ENCODE measurements around the gene TIGIT.
"Not testable (repeated sequence)": the region's sequence is repeated elsewhere in the genome, so short reads cannot be mapped to it uniquely, and the experiment has no call there.

Gene TIGIT

DNA sequence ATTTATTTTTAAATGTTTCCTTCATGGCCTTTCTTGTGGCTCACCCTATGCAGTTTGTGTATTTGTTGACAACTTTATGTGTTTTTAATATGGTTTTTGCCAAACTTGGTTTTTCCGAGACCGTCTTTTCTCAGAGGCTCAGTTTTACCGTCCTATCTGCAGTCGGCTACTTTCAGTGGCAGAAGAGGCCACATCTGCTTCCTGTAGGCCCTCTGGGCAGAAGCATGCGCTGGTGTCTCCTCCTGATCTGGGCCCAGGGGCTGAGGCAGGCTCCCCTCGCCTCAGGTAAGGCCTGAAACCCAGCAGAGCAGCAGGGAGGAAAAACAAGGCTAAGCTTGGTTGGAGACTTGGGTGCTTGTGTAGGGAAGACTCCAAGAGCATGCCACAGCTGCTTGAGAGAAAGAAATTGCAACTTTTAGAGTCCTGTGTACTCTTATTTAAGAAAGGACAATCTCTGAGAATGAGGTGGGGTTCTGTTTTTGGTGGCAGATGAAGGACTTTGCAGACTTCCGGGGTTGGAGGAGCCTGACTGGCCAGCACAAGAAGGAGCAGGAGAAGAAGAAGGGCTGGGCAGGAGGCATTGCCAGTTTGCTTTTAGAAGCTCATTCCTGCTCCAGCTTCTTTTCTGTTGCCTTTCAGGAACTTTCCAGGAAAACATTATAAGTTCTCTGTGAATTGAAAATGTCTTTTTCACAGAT, at the start of gene TIGIT:
TSS of gene TIGIT (plus strand) at position 191 of the 698 bp plus-strand sequence. CDS start at position 225, 34 bp downstream.
- DNase-seq (ENCODE audit: extremely low spot score, insufficient read length, low read depth) (no peak), FAIRE-seq (no peak)

DNA sequence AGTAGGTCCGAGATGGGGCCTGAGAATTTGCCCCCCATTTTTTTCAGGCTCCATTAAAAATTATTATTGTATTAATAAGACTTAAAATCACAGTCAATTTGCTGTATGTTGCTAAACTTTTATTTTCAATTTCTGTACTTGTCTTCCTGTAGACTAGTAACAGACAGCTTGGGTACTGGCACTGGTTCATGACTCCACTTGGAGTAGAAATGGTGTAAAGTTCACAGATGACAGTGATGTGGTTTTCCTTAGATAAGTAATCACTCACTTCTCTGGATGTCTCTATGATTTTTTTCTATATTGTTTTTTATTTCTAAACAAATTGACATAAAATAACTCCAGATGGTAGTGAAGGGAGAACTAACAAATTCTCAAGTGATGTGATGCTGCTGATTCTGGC, 40.9 kb upstream of the TIGIT start:
- DNase-seq (ENCODE audit: extremely low spot score, insufficient read length, low read depth) (no peak), FAIRE-seq (no peak)

DNA sequence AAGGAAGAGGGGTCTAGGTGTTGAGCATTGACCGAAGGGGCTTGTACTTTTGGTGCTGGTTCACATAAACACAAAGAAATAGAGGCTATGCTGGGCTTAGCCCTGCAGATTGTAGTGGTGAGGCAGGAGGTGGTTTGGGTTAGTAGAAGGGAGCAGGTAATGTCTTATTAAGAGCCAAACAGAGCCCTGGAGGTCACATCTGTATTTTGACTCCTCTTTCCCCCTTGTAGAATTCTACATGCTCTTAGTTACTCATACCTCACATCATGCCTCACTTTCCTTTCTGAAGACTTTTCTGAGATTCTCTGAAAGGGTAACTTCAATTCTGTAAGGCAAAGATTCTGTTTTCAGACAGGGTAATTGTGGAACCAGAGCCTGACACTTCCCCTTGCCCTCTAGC, 40.3 kb upstream of the TIGIT start:
- DNase-seq (ENCODE audit: extremely low spot score, insufficient read length, low read depth) (no peak), FAIRE-seq (no peak)

DNA sequence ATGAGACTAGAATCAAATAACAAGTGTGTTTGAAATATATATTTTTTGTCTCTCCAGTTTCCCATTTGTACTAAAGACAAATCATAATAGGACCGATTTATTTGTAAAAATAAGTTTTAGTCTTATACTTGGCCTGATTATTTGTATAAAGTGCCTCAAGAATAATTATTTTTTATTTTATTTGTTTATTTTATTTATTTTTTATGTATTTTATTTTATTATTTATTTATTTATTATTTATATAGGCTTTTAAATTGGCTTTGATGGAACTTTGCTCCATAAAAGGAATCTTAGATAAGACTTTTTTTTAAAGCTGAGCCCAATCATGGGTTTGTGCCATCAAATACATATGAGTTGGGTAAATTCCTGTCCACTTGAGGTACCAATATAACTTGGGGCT, 34.3 kb upstream of the TIGIT start:
- no peak for FAIRE-seq
- no peak for DNase-seq (ENCODE audit: extremely low spot score, insufficient read length, low read depth)

DNA sequence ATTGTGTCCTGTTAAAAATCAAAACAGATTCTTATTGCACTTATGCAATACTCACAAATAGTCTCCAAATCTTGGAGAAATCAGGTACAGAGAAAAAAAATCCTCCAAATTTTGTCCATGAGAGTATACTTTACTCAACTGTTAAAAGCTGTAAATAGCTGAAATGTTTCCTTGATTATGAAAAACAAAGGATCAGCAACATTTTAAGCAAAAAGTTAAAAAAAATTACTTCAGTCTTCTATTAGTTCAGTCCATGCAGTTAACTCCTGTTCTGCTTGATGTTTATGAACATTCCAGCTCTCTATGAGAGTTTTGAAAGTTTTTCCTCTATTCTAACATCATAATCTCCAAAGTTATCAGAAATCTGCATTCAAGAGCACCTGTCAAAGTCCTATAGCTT, 33.7 kb upstream of the TIGIT start:
- DNase-seq (ENCODE audit: extremely low spot score, insufficient read length, low read depth): no peak
- FAIRE-seq: no peak

DNA sequence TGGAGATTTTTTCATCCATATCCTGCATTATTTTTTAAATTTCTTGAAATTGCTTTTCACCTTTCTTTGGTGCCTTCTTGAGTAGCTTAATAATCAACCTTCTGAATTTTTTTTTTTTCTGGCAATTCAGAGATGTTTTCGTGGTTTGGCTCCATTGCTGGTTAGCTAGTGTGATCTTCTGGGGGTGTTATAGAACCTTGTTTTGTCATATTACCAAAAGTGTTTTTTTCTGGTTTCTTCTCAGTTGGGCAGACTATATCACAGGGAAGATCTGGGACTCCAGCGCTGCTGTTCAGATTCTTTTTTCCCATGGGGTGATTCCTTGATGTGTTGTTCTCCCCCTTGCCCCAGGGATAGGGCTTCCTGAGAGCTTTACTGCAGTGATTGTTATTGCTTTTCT, 23.8 kb upstream of the TIGIT start:
- FAIRE-seq (no peak), DNase-seq (ENCODE audit: extremely low spot score, insufficient read length, low read depth) (no peak)

DNA sequence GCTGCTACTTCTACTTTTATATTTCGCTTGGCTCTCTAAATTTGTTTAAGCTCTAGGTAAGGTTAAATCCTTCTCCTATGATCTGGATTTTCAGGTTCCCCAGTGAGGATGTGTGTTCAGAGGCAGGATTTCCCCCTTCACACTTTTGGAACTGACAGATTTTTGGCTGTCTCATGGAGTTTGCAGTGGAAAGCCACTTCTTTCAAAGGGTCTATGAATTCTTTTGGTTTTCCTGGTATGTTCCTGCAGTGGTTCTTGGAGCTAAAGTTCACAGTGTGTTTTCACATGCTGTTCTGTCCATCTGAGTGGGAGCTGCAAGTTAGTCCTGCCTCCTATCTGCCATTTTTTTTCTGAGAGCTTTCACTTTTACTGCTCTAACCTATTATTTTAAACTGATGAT, 21.6 kb upstream of the TIGIT start:
- DNase-seq (ENCODE audit: extremely low spot score, insufficient read length, low read depth) (no peak), FAIRE-seq (no peak)

DNA sequence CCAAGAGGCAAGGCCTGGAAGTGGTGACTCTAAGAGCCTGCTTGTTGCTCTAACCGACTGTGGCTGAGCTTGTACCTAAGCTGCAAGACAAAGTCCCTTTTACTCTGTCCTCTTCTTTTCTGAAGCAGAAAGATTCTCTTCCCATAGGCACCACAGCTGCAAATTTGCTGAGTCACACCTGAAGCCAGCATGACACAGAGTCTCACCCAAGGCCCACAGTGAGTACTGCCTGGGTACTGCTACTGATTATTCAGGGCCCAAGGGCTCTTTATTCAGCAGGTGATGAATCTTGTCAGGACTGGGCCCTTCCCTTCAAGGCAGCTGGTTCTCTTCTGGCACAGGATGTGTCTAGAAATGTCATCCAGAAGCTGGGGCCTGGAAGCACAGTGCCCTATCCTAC, 18.9 kb upstream of the TIGIT start:
- DNase-seq (ENCODE audit: extremely low spot score, insufficient read length, low read depth): no peak
- no peak for FAIRE-seq

DNA sequence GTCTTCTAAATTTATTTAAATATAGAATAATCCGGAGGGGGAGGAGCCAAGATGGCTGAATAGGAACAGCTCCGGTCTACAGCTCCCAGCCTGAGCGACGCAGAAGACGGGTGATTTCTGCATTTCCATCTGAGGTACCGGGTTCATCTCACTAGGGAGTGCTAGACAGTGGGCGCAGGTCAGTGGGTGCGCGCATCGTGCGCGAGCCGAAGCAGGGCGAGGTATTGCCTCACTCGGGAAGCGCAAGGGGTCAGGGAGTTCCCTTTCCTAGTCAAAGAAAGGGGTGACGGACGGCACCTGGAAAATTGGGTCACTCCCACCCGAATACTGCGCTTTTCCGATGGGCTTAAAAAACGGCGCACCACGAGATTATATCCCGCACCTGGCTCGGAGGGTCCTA, 17.0 kb upstream of the TIGIT start:
- DNase-seq (ENCODE audit: extremely low spot score, insufficient read length, low read depth); FAIRE-seq: not testable (repeated sequence)

DNA sequence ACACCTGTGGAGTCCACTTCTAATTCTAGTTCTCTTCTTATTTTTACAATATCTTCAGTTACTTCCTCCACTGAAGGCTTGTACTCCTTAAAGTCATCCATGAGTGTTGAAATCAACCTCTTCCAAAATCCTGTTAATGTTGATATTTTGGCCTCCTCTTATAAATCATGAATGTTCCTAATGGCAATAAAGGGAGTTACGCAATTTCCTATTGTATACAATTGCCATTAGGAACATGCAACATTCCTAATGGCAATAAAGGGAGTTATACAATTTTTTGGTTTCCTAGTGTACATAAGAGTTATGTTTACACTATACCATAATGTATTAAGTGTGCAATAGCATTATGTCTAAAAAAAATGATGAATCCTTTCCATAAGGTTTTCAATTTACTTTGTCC, 9.2 kb upstream of the TIGIT start:
- no peak for DNase-seq (ENCODE audit: extremely low spot score, insufficient read length, low read depth)
- FAIRE-seq: no peak

DNA sequence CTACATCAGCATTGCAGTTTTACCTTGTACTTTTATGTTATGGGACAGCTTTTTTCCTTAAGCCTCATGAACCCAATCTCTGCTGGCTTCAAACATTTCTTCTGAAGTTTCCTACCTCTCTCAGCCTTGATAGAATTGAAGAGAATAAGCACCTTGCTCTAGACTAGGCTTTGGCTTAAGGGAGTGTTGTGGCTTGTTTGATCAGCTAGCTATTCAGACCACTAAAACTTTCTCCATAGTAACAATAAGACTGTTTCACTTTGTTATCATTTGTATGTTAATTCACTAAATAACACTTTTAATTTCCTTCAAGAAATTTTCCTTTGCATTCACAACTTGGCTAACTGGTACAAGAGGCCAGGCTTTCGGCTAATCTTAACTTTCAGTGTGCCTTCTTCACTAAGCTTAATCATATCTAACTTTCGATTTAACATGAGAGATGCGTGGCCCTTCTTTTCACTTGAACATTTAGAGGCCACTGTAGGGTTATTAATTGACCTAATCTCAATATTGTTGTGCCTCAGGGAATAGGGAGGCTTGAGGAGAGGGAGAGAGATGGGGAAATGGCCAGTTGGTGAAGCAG, 8.1 kb upstream of the TIGIT start:
- DNase-seq (ENCODE audit: extremely low spot score, insufficient read length, low read depth) (no peak), FAIRE-seq (peak; percentile 47)

DNA sequence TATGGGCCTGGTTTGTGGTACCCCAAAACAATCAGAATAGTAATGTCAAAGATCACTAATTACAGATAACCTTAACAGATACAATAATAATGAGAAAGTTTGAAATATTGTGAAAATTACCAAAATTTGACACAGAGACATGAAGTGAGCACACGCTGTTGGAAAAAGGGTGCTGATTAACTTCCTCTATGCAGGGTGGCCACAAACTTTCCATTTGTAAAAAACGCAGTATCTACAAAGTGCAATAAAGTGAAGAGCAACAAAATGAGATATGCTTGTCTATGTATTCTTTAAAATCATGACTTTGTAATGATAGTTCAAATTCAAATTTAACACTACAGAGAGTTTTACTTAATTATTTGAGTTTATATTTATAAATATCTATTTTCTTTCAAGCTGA, 7.6 kb upstream of the TIGIT start:
- DNase-seq (ENCODE audit: extremely low spot score, insufficient read length, low read depth): no peak
- peak; percentile 54 for FAIRE-seq

DNA sequence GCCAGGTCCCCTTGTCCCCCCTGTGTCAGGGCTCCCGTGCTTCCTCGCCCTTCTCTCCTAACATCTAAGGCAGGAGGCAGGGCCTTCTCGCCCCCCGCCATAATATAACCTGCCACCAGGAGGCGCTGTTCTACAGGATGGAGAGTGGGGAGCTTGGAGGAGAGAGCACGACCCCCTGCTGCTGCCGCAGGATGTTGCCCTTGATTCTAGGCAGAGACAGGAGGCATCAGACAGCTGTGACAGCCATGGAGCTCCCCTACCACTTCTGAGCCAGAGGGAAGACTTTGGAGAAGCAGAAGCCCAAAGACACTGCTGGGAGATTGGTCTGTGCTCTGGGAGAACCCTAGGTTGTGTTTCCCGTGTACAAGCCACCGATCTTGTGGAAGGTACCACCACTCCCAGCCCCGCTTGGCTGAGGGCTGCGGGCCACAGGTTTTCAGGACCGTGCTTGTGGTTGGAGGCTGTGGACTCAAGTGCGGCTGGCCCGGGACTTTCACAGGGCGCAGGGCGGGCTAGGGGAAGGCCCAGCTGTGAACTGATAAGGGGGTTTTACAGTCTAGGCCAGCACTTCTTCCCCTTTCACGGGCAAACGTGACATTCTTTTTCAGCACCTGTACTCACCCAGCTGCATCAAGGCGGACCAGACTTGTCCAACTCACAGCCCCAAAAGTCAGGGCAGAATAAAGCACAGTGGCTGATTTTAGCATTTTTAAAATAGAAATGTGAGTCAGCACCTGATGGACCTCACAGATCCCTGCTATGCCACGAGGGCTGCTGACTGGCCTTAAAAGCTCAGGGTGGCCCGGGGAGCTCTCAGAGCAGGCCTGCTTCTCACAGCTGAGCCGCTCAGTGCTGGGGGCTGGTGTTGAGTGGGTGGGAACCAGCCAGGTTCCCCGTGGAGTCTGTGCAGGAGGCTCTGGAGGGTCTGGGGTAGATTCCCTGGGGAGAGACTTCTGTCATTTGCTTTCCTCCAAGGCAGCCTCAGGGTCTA, 2.6 kb upstream of the TIGIT start:
- FAIRE-seq: peak; percentile 96
- peak; percentile 71 for DNase-seq (ENCODE audit: extremely low spot score, insufficient read length, low read depth)

DNA sequence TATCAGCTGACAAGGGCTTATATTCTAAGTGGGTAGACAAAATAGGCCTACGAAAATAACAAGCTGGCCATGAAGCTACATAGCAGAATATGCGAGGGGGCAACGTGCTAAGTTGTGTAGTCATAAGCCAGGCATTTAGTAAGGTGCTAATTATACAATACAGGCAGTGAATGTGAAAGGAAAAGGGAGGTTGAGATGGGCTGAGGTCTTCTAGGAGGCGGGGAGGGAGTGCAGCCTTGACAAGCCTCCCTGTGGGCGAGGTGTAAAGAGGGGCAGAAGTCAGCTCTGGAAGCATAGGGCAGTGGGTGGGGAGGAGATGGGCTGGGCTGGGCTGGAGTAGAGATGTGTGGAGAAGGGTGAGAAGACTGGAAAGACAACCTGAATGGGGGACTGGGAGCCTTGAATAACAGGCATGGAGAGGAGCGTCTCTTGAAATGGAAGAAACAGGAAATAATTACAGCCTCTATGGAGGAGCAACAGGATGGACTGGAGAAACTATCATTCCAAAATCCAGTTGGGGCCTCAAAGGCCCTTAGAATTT, 1.2 kb downstream of the TIGIT start:
- DNase-seq (ENCODE audit: extremely low spot score, insufficient read length, low read depth) (no peak), FAIRE-seq (no peak)

DNA sequence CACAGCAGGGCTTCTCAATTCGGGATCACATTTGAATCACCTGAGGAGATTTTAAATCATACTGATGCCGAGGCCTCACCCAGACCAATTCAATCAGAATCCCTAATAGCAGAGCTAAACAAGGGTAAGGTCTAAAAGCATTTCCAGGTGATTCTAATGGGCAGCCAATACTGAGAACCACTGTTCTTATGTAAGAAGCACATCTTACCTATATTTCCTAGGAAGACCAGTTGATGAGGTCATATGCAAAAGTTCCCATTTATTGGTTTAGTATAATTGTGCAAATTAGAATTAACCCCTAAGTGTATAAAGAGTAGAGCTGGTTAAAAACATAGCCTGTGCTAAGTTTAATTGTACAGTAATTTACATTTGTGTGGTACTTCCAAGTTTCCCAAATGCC, 2.1 kb downstream of the TIGIT start:
- FAIRE-seq: no peak
- DNase-seq (ENCODE audit: extremely low spot score, insufficient read length, low read depth): no peak

DNA sequence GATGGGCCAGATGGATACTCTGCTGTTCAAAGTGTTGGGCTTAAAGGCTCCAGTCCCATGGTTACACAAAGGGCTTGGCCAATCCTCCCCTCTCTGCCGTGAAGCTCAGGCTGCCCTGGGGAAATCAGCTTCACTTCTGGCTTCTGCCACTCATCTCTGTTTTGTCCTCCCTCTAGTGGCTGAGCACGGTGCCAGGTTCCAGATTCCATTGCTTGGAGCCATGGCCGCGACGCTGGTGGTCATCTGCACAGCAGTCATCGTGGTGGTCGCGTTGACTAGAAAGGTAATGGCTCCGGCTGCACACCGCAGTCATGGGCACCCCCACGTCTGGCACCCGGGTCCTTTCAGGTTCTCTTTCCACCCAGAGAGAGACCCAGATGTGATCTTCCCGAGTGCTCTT, 5.6 kb downstream of the TIGIT start:
- no peak for DNase-seq (ENCODE audit: extremely low spot score, insufficient read length, low read depth)

DNA sequence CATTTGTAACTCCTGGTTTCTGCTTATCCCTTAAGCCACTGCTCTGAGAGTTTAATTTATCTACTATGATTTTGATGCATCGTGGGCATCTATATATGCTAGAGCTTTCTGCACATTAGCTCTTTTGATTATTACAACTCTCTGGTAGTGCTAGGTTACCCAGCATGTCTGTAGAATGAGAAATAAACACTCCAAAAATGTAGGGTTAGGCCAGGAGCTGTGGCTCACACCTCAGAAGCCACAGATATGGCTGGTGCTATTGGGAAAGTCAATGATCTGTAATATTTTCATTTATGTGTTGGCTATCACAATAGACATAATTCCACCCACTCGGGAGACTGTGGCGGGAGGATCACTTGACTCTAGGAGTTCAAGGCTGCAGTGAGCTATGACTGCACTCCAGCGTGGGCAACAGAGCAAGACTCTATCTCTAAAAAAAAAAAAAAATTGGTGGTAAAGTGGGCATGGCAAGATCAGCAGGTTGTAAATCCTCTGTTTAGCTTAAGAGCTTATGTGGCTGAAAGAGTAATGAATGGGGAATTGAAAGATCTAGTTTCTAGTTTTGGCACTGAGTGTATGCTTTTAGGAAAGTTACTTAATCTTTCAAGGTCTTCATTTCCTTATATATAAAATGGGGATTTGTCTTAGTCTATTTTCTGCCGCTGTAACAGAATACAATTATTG, 6.3 kb downstream of the TIGIT start:
- DNase-seq (ENCODE audit: extremely low spot score, insufficient read length, low read depth): no peak
- FAIRE-seq: peak; percentile 31

More for the DNA sequence above, 5.6 kb downstream of the TIGIT start:
- FAIRE-seq: no peak

DNA sequence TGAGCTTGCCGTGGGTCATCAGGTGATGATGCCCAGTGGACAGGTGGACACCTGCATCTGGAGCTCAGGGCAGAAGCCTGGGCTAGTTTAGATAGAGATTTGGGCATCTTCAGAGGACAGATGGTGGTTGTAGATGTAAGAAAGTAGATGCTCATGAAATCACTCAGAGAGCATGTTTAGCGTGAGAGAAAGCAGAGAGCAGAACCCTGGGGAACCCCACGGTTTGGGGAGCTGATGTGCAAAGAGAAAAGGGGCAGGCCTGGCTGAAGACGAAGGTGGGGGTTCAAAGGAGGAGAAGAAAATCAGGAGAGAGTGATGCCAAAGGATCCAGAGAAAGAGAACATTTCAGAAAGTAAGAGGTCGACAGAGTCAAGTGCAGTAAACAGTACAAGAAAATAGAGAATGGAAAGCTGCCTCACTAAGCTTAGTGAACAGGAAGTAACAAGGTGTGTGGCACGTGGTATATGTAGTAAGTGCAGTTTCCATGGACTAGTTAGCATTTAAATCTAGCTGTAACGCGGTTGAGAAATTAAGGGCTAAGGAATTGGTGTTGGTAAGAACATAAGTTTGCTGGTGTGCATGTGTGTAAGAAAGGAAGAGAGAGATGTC, 13.5 kb downstream of the TIGIT start:
- FAIRE-seq: peak; percentile 84
- peak; percentile 15 for DNase-seq (ENCODE audit: extremely low spot score, insufficient read length, low read depth)

DNA sequence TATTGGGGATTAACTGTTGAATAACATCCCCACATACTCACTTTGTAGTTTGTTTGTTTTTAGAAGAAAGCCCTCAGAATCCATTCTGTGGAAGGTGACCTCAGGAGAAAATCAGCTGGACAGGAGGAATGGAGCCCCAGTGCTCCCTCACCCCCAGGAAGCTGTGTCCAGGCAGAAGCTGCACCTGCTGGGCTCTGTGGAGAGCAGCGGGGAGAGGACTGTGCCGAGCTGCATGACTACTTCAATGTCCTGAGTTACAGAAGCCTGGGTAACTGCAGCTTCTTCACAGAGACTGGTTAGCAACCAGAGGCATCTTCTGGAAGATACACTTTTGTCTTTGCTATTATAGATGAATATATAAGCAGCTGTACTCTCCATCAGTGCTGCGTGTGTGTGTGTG, 14.0 kb downstream of the TIGIT start:
- FAIRE-seq (peak; percentile 21), DNase-seq (ENCODE audit: extremely low spot score, insufficient read length, low read depth) (no peak)

DNA sequence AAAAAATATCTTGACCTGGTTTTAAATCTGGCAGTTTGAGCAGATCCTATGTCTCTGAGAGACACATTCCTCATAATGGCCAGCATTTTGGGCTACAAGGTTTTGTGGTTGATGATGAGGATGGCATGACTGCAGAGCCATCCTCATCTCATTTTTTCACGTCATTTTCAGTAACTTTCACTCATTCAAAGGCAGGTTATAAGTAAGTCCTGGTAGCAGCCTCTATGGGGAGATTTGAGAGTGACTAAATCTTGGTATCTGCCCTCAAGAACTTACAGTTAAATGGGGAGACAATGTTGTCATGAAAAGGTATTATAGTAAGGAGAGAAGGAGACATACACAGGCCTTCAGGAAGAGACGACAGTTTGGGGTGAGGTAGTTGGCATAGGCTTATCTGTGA, 14.5 kb downstream of the TIGIT start:
- DNase-seq (ENCODE audit: extremely low spot score, insufficient read length, low read depth) (no peak), FAIRE-seq (no peak)
